OCI-LY3 (cell line): ENCODE data around the gene BSPRY.

Source experiments
- H2AFZ ChIP-seq: fragments of 200-600, 300-600 bp; shearing (Covaris generic); 2 replicates; pipeline ENCODE4 v1.6.0; 2014; ENCODE audit warnings: antibody characterized with exemption, low read depth, low read length
- H3K27ac ChIP-seq: fragments of 200-600, 300-600 bp; sonication (generic); 2 replicates; pipeline ENCODE4 v1.5.1; 2014; ENCODE audit warnings: mild to moderate bottlenecking, low read length, moderate library complexity, mixed read lengths
- H3K27me3 ChIP-seq: fragments of 200-600, 300-600 bp; sonication (generic); 2 replicates; pipeline ENCODE4 v1.6.1; 2014; ENCODE audit warnings: low read depth, low read length, mixed read lengths
- H3K36me3 ChIP-seq: fragments of 200-600, 300-600 bp; sonication (generic); replicated peaks from 2 replicates; pipeline ENCODE3; 2014; ENCODE audit warnings: low read depth, low read length, mixed read lengths
- H3K4me1 ChIP-seq: fragments of 300-600, 200-600 bp; sonication (generic); 2 replicates; pipeline ENCODE4 v1.6.1; 2014; ENCODE audit warnings: low read length, mixed read lengths
- H3K4me2 ChIP-seq: fragments of 200-600, 300-600 bp; sonication (generic); 2 replicates; pipeline ENCODE4 v1.6.1; 2014; ENCODE audit warnings: low read length, mixed read lengths
- H3K4me3 ChIP-seq: fragments of 300-600, 200-600 bp; sonication (generic); 2 replicates; pipeline ENCODE4 v1.5.1; 2014; ENCODE audit warnings: antibody characterized with exemption, mild to moderate bottlenecking, low read length, moderate library complexity
- H3K79me2 ChIP-seq: fragments of 300-600, 200-600 bp; shearing (Covaris generic); 2 replicates; pipeline ENCODE4 v1.6.1; 2014; ENCODE audit warnings: mild to moderate bottlenecking, low read length, mixed read lengths
- H3K9ac ChIP-seq: fragments of 300-600, 200-600 bp; shearing (Covaris generic); 2 replicates; pipeline ENCODE4 v1.6.0; 2014; ENCODE audit warnings: mild to moderate bottlenecking, low read length, moderate library complexity
- H3K9me3 ChIP-seq: fragments of 200-600, 300-600 bp; shearing (Covaris generic); 2 replicates; pipeline ENCODE4 v1.6.1; 2014; ENCODE audit warnings: low read length, mixed read lengths; ENCODE audit not compliant: insufficient read depth
- H4K20me1 ChIP-seq: fragments of 200-600, 300-600 bp; sonication (generic); 2 replicates; pipeline ENCODE4 v1.6.1; 2016; ENCODE audit warnings: low read length, mixed read lengths; ENCODE audit not compliant: insufficient read depth
- EZH2phosphoT487 ChIP-seq: fragments of 200-600 bp; shearing (Covaris generic); IDR thresholded peaks from 2 replicates; pipeline ENCODE4 v1.6.1; 2018; ENCODE audit warnings: antibody characterized with exemption, mixed run types, low read depth
- TF ChIP-seq, protein P1 (sequence below): fragments of 200-600, 300-600 bp; sonication (generic); IDR thresholded peaks from 2 replicates; pipeline ENCODE4 v1.5.1; 2014; ENCODE audit warnings: antibody characterized with exemption, low read length, low read depth

Gene BSPRY

DNA sequence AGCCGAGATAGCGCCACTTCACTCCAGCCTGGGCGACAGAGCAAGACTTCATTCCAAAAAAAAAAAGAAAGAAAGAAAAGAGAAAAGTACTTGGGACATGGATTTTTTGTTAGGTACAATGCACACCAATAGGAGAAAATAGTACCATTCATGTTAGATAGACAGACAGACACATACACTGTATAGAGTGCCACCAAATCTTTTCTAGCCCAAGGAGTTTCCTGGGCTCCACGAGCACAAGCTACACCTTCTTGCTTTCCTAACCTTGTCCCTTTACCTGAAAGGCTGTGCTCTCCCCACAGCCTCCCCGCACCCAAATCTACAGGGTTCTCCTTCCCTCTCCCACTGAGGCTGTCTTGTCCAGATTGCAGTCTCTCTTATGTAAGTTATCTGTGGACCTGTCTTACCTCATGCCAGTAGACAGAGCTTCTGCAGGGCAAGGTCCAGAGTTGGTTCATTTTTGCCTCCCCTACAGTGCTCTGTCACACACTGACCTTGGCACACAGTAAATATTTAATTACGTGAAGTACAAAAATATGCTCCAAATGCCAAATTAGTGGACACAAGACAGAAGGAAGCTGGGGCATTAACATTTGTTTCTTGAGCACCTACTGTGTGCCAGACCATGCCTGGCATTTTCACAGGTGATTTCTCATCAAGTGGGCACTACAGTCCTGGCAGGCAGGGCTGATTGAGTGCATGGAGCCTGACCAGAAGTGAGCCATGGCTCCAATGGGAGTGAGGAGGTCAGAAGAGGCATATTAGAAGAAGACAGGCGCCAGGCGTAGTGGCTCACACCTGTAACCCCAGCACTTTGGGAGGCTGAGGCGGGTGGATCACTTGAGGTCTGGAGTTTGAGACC, 45.9 kb downstream of the BSPRY start:
- Histone ChIP-seq H3K4me1 (peaks cover 1% of the 10 kb centered on the region), H3K79me2 (no peaks in the 10 kb centered on the region), H4K20me1 (no peaks in the 10 kb centered on the region), H3K4me2 (no peak overlapping the region), H3K4me3 (no peak overlapping the region), H3K9ac (no peak overlapping the region), H3K36me3 (peaks cover 5% of the 10 kb centered on the region), H2AFZ (no peak overlapping the region), H3K27ac (no peak overlapping the region), H3K9me3 (no peaks in the 10 kb centered on the region), H3K27me3 (no peaks in the 10 kb centered on the region)
- no peak for TF ChIP-seq EZH2phosphoT487
- TF ChIP-seq, protein P1, sequence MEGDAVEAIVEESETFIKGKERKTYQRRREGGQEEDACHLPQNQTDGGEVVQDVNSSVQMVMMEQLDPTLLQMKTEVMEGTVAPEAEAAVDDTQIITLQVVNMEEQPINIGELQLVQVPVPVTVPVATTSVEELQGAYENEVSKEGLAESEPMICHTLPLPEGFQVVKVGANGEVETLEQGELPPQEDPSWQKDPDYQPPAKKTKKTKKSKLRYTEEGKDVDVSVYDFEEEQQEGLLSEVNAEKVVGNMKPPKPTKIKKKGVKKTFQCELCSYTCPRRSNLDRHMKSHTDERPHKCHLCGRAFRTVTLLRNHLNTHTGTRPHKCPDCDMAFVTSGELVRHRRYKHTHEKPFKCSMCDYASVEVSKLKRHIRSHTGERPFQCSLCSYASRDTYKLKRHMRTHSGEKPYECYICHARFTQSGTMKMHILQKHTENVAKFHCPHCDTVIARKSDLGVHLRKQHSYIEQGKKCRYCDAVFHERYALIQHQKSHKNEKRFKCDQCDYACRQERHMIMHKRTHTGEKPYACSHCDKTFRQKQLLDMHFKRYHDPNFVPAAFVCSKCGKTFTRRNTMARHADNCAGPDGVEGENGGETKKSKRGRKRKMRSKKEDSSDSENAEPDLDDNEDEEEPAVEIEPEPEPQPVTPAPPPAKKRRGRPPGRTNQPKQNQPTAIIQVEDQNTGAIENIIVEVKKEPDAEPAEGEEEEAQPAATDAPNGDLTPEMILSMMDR: no peak

DNA sequence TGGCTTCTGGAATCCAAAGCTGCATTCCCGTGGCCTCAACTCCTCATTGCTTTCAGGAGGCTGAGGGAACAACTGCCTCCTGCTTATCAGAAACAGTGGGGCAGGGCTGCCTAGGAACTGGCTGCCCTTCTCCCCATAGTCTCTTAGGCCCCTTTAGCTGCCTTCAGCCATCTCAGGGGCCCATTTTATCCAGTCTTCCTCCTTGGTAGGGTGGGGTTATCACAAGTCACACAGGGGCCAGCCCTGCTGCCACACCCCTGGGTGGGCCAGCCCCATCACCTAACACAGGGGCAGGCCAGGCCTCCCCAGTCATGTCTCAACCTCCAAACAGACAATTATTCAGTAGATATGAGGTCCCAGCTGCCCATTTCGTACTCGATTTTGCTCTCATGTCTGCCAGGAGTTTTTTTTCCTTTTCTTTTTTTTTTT, 47.9 kb downstream of the BSPRY start:
- H2AFZ ChIP-seq: no peak overlapping the region
- no peaks in the 10 kb centered on the region for H3K27me3 ChIP-seq
- no peaks in the 10 kb centered on the region for H4K20me1 ChIP-seq
- peaks cover 4% of the 10 kb centered on the region for H3K36me3 ChIP-seq
- no peaks in the 10 kb centered on the region for H3K9me3 ChIP-seq
- peaks cover 9% of the 10 kb centered on the region for H3K4me1 ChIP-seq
- no peak overlapping the region for H3K4me2 ChIP-seq
- no peak overlapping the region for H3K27ac ChIP-seq
- H3K9ac ChIP-seq: no peak overlapping the region
- no peaks in the 10 kb centered on the region for H3K79me2 ChIP-seq
- TF ChIP-seq, protein P1: no peak
- no peak for TF ChIP-seq EZH2phosphoT487
- no peak overlapping the region for H3K4me3 ChIP-seq

DNA sequence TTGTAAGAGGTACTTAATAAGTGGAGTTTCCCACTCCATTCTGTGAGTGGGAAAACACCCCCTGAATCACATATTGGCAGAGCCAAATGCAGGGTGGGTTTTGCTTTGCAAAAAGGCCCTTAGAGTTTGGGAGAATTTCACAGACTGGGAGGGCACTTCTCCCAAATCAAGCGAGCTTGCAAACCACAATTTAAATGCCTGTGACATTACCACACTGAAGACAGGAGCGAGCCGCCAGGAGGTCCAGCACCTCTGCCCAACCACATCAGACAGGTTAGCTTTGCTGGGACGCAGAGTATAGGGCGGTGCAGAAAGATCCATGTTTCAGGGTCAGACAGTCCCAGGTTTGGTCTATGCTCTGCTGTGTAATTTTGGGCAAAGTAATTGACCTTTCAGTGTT, 49.5 kb downstream of the BSPRY start:
- Histone ChIP-seq H3K4me3 (no peak overlapping the region), H4K20me1 (no peaks in the 10 kb centered on the region), H3K79me2 (no peaks in the 10 kb centered on the region), H3K4me1 (peaks cover 9% of the 10 kb centered on the region), H3K4me2 (no peak overlapping the region), H2AFZ (no peak overlapping the region), H3K9me3 (no peaks in the 10 kb centered on the region), H3K27me3 (no peaks in the 10 kb centered on the region), H3K9ac (no peak overlapping the region), H3K36me3 (no peaks in the 10 kb centered on the region), H3K27ac (no peak overlapping the region)
- TF ChIP-seq, protein P1: no peak
- TF ChIP-seq EZH2phosphoT487: no peak

DNA sequence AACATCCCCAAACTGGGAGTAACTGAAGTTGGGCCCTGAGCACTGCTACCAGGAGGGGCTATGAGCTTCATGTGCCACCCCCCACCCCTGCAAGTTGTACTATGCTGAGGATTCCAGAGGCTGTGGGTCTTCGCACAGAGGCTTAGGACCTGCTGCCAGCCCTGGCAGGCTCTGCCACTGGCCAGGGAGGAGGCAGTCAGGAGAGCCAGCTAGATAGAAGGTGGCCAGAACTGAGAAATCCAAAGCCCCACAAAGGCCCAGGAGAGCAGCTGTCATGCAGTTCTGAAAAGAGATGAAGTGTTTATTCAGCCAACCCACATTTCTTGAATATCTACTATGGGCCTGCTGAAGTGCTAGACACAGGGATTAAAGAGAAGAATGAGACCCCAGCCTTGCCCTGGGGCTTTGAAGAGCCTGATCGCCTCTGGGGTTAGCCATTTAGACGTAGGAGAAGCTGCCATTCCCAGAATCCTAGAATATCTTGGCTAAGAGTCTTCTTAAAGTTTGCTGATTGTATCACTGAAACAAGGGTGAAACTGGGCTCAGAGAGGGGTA, 50.4 kb downstream of the BSPRY start:
- Histone ChIP-seq H3K27ac (no peak overlapping the region), H2AFZ (no peak overlapping the region), H3K36me3 (no peaks in the 10 kb centered on the region), H4K20me1 (no peaks in the 10 kb centered on the region), H3K27me3 (no peaks in the 10 kb centered on the region), H3K79me2 (no peaks in the 10 kb centered on the region), H3K4me3 (no peak overlapping the region), H3K4me2 (no peak overlapping the region), H3K9ac (no peak overlapping the region), H3K4me1 (peaks cover 9% of the 10 kb centered on the region), H3K9me3 (no peaks in the 10 kb centered on the region)
- TF ChIP-seq, protein P1: no peak
- no peak for TF ChIP-seq EZH2phosphoT487
